ENCODE measurements around the gene NUP62.
"Not testable (repeated sequence)": the region's sequence is repeated elsewhere in the genome, so short reads cannot be mapped to it uniquely, and the experiment has no call there.

NUP62 gene

GRCh38 chr19:49939721-49940481, 10.6 kb upstream of the NUP62 start:
- no peak for TF ChIP-seq POLR2A (IDR thresholded peaks at IDR 0.05; ENCODE audit: low read depth, low read length)
- FAIRE-seq = no peak
- no peak for DNase-seq (ENCODE audit: insufficient read length, low spot score)

DNA sequence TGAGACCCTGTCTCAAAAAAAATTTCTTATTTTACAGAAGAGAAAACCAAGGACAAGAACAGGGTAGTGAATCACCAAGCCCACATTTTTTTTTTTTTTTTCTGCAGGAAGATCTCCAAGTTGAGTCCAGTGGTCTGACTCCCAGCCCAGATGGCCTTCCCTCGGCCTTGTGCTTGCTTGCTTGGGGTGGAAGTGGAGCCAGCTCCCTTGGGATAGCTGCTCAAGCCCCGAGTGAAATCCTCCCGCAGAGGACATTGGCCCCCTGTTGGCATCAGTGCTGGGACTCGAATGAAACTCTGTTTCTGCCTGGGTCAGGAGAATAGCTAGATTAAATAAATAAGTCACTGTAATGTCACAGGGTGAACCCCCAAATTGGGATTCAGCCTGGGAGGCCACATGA, 9.4 kb upstream of the NUP62 start:
- no peak for TF ChIP-seq POLR2A (IDR thresholded peaks at IDR 0.05; ENCODE audit: low read depth, low read length)
- DNase-seq (ENCODE audit: insufficient read length, low spot score) (no peak), FAIRE-seq (no peak)

DNA sequence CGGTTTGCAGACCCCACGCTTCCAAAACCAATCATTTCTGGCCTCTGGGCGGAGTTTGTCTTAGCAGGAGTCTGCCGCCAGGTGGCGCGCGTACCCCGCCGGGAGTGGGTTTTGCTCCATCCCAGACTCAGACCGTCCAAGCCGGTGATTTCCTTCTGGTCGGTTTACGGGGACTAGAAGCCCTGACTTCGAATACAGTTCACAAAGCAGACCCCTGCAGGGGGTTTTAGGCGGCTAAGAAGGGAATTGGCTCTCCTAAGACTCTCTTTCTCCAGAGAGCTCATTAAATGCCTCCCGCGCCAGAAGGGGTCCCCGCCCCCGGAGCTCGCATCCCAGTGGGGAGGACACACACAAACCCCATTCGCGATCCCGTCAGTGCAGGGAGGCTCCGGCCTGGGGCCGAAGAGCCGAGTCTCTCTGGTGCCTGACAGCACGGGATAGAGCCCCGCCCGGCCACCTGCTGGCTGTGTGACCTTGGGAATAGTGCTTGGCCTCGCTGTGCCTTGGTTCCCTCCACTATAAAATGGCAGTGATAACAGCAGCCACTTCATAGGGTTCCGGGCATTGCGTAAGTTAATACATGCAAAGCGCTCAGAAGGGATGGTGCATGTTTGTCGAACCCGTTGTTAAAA, 8.6 kb upstream of the NUP62 start:
- FAIRE-seq (peak; percentile 11), DNase-seq (ENCODE audit: insufficient read length, low spot score) (peak; percentile 85)
- no peak for TF ChIP-seq POLR2A (IDR thresholded peaks at IDR 0.05; ENCODE audit: low read depth, low read length)

DNA sequence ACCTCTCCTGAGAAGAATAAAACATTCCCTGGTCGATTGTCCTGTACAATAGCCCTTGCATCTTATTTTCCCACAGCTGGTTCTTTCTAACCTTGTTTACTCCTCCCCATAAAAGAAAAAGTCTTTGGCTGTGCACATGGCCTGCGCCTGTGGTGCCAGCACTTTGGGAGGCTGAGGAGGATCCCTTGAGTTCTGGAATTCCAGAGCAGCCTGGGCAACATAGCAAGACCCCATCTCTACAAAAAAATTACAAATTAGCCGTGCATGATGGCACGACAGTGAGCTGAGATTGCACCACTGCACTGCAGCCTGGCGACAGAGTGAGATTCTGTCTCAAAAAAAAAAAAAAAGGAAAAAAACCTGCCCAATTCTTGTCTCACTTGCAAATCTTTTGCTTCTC, 7.2 kb upstream of the NUP62 start:
- DNase-seq (ENCODE audit: insufficient read length, low spot score) = no peak
- FAIRE-seq = no peak
- TF ChIP-seq POLR2A (IDR thresholded peaks at IDR 0.05; ENCODE audit: low read depth, low read length) = no peak

GRCh38 chr19:49933643-49934042, 4.3 kb upstream of the NUP62 start:
- FAIRE-seq (no peak), DNase-seq (ENCODE audit: insufficient read length, low spot score) (no peak)
- TF ChIP-seq POLR2A (IDR thresholded peaks at IDR 0.05; ENCODE audit: low read depth, low read length) = no peak

- FAIRE-seq (no peak), DNase-seq (ENCODE audit: insufficient read length, low spot score) (no peak)
- no peak for TF ChIP-seq POLR2A (IDR thresholded peaks at IDR 0.05; ENCODE audit: low read depth, low read length)
Observed at GRCh38 chr19:49932731-49933131, 3.4 kb upstream of the NUP62 start.

DNA sequence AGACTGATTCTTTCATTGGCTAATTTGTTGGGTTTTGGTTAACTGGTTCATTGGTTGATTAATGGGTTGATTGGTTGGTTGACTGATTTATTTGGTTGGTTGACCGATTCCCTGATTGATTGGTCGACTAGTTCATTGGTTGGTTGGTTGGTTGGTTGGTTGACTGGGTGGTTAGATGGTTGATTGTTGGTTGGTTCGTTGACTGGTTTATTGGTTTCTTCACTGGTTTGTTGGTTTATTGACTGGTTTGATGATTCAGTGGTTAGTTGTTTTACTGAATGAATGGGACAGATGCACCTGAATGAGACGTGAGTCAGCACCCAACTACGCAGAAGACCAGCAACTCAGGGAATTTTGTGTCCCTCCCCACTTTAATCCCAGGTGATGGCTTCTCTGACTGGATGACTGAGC, 2.7 kb upstream of the NUP62 start:
- TF ChIP-seq POLR2A (IDR thresholded peaks at IDR 0.05; ENCODE audit: low read depth, low read length) = no peak
- FAIRE-seq = no peak
- DNase-seq (ENCODE audit: insufficient read length, low spot score) = no peak

DNA sequence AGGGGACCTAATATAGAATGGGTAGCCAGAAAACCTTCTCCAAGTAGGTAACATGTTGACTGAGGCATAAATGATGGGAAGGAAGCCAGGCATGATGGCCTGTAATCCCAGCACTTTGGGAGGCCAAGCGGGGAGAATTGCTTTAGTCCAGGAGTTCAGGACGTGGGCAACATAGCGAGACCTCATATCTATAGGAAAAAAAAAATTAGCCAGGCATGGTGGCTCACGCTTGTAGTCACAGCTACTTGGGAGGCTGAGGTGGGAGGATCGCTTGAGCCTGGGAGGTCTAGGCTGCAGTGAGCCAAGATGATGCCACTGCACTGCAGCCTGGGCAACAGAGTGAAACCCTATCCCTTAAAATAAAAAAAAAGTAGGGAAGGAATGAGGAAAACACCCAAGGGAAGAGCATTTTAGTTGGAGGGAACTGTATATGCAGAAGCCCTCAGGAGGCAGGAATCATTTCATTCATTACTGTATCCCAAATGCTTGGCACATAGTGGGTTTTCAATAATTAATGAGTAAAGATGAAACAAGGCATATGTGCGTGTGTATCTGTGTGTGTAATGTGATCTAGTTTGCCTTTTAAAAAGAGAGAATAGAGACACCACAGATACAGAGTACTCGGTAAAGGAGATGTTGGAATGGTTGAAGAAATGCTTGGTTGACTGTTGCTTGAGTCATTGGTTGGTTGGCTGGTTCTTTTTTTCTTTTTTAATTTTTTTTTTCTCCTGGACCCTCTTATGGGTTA, 2.2 kb upstream of the NUP62 start:
- no peak for TF ChIP-seq POLR2A (IDR thresholded peaks at IDR 0.05; ENCODE audit: low read depth, low read length)
- no peak for DNase-seq (ENCODE audit: insufficient read length, low spot score)
- FAIRE-seq = no peak

DNA sequence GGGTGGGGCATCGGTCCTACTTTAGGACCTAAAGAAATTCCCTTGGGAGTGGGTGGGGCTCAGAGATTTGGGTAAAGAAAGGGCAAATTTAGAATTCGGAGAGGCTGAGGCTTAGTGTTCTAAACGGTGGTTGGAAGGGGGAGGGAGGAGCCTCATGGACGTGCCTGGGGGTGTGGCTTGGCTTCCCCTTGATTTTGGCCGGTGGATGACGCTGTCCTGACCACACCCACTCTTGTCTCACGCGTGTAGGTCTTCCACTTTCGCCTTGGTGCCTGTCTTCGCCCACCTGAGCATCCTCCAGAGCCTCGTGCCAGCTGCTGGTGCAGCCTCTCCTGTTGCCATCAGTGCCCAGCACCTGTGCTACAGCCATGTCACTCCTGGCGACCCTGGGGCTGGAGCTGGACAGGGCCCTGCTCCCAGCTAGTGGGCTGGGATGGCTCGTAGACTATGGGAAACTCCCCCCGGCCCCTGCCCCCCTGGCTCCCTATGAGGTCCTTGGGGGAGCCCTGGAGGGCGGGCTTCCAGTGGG, 1.2 kb upstream of the NUP62 start:
- FAIRE-seq (no peak), DNase-seq (ENCODE audit: insufficient read length, low spot score) (peak; percentile 66)
- no peak for TF ChIP-seq POLR2A (IDR thresholded peaks at IDR 0.05; ENCODE audit: low read depth, low read length)

DNA sequence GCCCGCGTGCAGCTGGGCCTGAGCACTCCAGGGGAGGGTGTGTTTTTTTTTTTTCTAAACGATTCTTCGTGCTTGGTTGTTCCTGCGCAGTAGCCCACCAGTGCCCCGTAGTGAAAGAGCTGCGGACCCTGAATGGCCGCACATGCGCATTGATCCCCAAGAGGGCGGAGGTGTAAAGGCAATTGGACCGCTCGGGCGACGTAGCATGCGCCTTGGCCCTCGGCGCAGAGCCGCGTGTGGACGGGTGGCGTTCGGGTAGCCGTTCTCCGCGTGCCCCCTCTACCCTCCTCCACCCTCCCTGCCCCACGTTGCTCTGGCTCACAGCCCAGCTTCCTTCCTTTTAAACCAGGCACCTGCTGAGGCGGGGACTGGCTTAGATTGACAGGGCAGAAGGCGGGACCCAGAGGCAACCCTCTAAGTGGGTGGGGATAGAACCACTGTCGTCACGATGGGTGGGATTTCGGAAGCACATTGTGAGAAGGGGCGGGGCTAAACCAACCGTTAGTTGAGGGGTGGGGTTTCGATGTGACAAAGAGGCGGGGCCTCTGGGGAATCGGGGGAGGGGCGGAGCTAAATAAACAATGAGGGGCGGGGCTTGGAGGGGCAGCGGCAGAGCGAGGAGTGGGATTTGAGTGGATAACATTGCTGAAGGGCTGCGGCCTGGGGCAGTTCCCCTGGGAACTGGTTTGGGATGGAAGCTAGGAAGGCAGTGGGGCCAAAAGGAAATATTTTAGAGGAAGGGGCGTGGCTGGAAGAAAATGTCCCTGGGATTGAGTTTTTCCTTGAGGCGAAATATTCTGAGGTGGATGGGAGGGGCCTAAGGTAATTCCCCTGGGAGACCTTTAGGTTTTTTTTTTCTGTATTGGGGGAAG, 543 bp upstream of the NUP62 start:
- DNase-seq (ENCODE audit: insufficient read length, low spot score) (peak; percentile 88), FAIRE-seq (peak; percentile 48)
- peak; percentile 92 for TF ChIP-seq POLR2A (IDR thresholded peaks at IDR 0.05; ENCODE audit: low read depth, low read length)

GRCh38 chr19:49927526-49928264, 1.6 kb downstream of the NUP62 start:
- DNase-seq (ENCODE audit: insufficient read length, low spot score) (no peak), FAIRE-seq (no peak)
- no peak for TF ChIP-seq POLR2A (IDR thresholded peaks at IDR 0.05; ENCODE audit: low read depth, low read length)

- TF ChIP-seq POLR2A (IDR thresholded peaks at IDR 0.05; ENCODE audit: low read depth, low read length) = no peak
- FAIRE-seq (no peak), DNase-seq (ENCODE audit: insufficient read length, low spot score) (no peak)
Observed at GRCh38 chr19:49926515-49926914, 2.8 kb downstream of the NUP62 start.

DNA sequence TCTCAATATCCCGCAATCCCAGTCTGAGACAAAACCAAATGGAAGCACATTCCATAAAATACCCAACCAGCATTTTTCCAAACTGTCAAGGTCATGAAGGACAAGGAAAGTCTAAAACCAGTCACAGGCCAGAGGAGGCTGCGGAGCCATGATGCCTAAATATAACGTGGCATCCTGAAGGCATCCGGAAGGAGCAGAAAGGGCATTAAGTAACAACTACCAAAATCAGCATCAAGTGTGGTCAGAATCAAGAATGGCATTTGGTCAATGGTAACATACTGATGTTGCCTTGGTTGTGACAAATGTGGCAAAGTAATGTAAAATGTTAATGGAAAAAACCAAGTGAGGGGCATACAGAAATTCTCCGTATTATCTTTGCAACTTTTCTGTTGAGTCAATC, 3.8 kb downstream of the NUP62 start:
- FAIRE-seq = no peak
- DNase-seq (ENCODE audit: insufficient read length, low spot score) = no peak
- no peak for TF ChIP-seq POLR2A (IDR thresholded peaks at IDR 0.05; ENCODE audit: low read depth, low read length)

GRCh38 chr19:49924881-49925210, 4.5 kb downstream of the NUP62 start:
- FAIRE-seq; DNase-seq (ENCODE audit: insufficient read length, low spot score): not testable (repeated sequence)
